Progenitor cell of endocrine pancreas (in vitro differentiated cells): ENCODE measurements around the gene CYP3A5. TPM values are rescaled to one million over a fixed set of nuclear protein-coding genes. Genes with fewer than 3 reads are reported as not detected.

Experiments used
- DNase-seq: peaks from one replicate; pipeline ENCODE4 v3.0.0; 2021; ENCODE audit warnings: low spot score; ENCODE audit not compliant: unreplicated experiment
- H3K27ac Mint-ChIP-seq: 2 replicates; pipeline ENCODE4 v1.8.0; 2021; ENCODE audit warnings: mild to moderate bottlenecking, moderate library complexity, mixed read lengths
- H3K27me3 Mint-ChIP-seq: 2 replicates; pipeline ENCODE4 v1.8.0; 2021; ENCODE audit warnings: mixed read lengths
- H3K36me3 Mint-ChIP-seq: 2 replicates; pipeline ENCODE4 v1.8.0; 2022; ENCODE audit warnings: mixed read lengths; ENCODE audit not compliant: insufficient read depth
- H3K4me1 Mint-ChIP-seq: 2 replicates; pipeline ENCODE4 v1.8.0; 2021; ENCODE audit warnings: low read depth, mixed read lengths
- H3K4me3 Mint-ChIP-seq: 2 replicates; pipeline ENCODE4 v1.8.0; 2021; ENCODE audit warnings: low read depth, mild to moderate bottlenecking, moderate library complexity, mixed read lengths
- H3K9me3 Mint-ChIP-seq: 2 replicates; pipeline ENCODE4 v1.8.0; 2021; ENCODE audit warnings: low read depth, mixed read lengths
- total RNA-seq: library from RNA; stranded (reverse); gene quantifications from 2 replicates; pipeline ENCODE4 v1.2.1, GENCODE V29; 2021
- TF ChIP-seq, protein P1 (sequence below): fragments of 200-600 bp; sonication (generic); IDR thresholded peaks from one replicate; pipeline ENCODE4 v1.5.0; 2021; ENCODE audit warnings: antibody characterized with exemption, mild to moderate bottlenecking; ENCODE audit not compliant: unreplicated experiment

The CYP3A5 gene
- total RNA-seq, 1 donor from 2014 or later, result 4.2 TPM

DNA sequence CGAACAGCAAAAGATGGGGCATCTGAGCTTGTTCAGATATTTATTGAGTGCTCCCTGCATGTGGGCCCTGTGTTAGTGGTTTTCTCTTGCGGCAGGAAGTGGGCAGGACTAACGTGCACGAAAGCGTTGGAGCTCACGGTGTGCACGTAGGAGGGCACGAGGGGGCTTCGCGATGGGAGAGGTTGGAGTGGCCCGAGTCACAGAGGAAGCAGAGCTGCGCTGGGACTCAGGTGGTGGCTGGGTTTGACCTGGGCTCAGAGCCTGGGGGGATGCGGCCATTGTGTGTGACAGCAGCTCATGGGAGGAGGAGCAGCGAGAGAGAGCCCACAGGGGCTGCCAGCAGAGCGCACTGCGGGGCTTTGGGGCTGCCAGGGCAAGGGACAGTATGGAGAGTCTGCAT lies 55.3 kb downstream of the CYP3A5 start:
- H3K36me3 Mint-ChIP-seq, result peaks cover 40% of the 10 kb centered on the region

GRCh38 chr7:99623702-99624447 lies 55.9 kb downstream of the CYP3A5 start:
- peaks cover 2% of the 10 kb centered on the region for H3K4me1 Mint-ChIP-seq
- H3K4me3 Mint-ChIP-seq, result no peak overlapping the region
- TF ChIP-seq, protein P1, sequence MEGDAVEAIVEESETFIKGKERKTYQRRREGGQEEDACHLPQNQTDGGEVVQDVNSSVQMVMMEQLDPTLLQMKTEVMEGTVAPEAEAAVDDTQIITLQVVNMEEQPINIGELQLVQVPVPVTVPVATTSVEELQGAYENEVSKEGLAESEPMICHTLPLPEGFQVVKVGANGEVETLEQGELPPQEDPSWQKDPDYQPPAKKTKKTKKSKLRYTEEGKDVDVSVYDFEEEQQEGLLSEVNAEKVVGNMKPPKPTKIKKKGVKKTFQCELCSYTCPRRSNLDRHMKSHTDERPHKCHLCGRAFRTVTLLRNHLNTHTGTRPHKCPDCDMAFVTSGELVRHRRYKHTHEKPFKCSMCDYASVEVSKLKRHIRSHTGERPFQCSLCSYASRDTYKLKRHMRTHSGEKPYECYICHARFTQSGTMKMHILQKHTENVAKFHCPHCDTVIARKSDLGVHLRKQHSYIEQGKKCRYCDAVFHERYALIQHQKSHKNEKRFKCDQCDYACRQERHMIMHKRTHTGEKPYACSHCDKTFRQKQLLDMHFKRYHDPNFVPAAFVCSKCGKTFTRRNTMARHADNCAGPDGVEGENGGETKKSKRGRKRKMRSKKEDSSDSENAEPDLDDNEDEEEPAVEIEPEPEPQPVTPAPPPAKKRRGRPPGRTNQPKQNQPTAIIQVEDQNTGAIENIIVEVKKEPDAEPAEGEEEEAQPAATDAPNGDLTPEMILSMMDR, result no peak
- no peaks in the 10 kb centered on the region for H3K27me3 Mint-ChIP-seq
- no peaks in the 10 kb centered on the region for H3K9me3 Mint-ChIP-seq
- DNase-seq, result no peak
- no peak overlapping the region for H3K27ac Mint-ChIP-seq
- H3K36me3 Mint-ChIP-seq, result peaks cover 43% of the 10 kb centered on the region

More for the DNA sequence above, 55.3 kb downstream of the CYP3A5 start:
- no peaks in the 10 kb centered on the region for H3K9me3 Mint-ChIP-seq
- no peak for DNase-seq
- TF ChIP-seq, protein P1, result no peak
- H3K4me1 Mint-ChIP-seq, result no peaks in the 10 kb centered on the region
- H3K4me3 Mint-ChIP-seq, result no peak overlapping the region
- no peaks in the 10 kb centered on the region for H3K27me3 Mint-ChIP-seq
- H3K27ac Mint-ChIP-seq, result no peak overlapping the region

GRCh38 chr7:99623091-99623693 lies 56.6 kb downstream of the CYP3A5 start:
- Mint-ChIP-seq H3K36me3 (peaks cover 43% of the 10 kb centered on the region), H3K27ac (peak overlapping the region; percentile 12), H3K4me3 (no peak overlapping the region), H3K9me3 (no peaks in the 10 kb centered on the region), H3K27me3 (no peaks in the 10 kb centered on the region), H3K4me1 (peaks cover 4% of the 10 kb centered on the region)
- TF ChIP-seq, protein P1, result no peak
- DNase-seq, result no peak

DNA sequence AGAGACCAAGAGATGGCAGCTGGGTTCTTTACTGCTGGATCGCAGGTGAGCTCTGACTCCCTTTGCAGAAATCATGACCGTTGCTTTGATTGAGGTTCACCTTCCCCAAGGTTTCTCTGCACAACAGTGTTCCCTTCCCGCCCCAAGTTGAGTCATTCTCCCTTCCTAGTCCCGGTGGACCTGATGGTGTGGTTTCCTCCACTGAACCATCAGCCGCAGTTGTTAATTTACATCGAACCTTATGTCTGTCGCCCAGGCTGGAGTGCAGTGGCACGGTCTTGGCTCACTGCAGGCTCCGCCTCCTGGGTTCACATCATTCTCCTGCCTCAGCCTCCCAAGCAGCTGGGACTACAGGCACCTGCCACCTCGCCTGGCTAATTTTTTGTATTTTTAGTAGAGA lies 57.2 kb downstream of the CYP3A5 start:
- Mint-ChIP-seq H3K27ac (no peak overlapping the region), H3K36me3 (peaks cover 42% of the 10 kb centered on the region), H3K4me3 (no peak overlapping the region), H3K27me3 (no peaks in the 10 kb centered on the region), H3K9me3 (no peaks in the 10 kb centered on the region), H3K4me1 (peaks cover 10% of the 10 kb centered on the region)
- TF ChIP-seq, protein P1, result no peak
- DNase-seq, result no peak

GRCh38 chr7:99621271-99621670 lies 58.5 kb downstream of the CYP3A5 start:
- Mint-ChIP-seq H3K4me1 (peaks cover 16% of the 10 kb centered on the region), H3K36me3 (peaks cover 35% of the 10 kb centered on the region), H3K27ac (peak overlapping the region; percentile 71), H3K9me3 (no peaks in the 10 kb centered on the region), H3K4me3 (no peak overlapping the region), H3K27me3 (no peaks in the 10 kb centered on the region)
- TF ChIP-seq, protein P1, result no peak
- no peak for DNase-seq
